Uterus (tissue), 2 donors: ENCODE results near the gene NT5DC3.

ENCODE experiments used
- POLR2A ChIP-seq, 2 donors: fragments of 450-650 bp; IDR thresholded peaks; one replicate each; pipeline ENCODE4 v1.6.1; 2016; ENCODE audit warnings: antibody characterized with exemption in 2 of 2, mild to moderate bottlenecking in 1 of 2, moderate library complexity in 1 of 2
- TF ChIP-seq, protein P1 (sequence below), 4 experiments: fragments of 200-600 bp in 2 of 4; fragments of 450-650 bp in 2 of 4; sonication (generic) in 2 of 4; IDR thresholded peaks; one replicate each; pipeline ENCODE4 v1.5.1; 2016 to 2019; ENCODE audit warnings: antibody characterized with exemption in 4 of 4, mild to moderate bottlenecking in 2 of 4, moderate library complexity in 1 of 4

DNA sequence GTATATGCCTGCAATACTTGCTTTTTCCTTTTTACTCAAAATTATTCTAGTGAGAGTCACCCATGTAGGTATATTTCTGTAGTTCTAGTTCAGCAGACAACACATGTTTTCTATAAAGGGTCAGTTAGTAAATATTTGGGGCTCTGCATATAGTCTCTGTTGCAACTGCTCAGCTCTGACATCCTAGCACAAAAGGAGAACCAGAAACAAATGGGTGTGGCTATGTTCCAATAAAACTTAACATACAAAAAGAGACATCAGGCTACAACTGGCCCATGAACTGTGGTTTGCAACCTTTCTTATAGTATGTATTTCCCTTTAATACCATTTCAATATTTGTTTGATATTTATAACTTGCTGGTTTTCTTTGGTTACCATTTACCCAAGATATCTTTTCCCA lies 11.9 kb downstream of the NT5DC3 start:
- TF ChIP-seq, protein P1, sequence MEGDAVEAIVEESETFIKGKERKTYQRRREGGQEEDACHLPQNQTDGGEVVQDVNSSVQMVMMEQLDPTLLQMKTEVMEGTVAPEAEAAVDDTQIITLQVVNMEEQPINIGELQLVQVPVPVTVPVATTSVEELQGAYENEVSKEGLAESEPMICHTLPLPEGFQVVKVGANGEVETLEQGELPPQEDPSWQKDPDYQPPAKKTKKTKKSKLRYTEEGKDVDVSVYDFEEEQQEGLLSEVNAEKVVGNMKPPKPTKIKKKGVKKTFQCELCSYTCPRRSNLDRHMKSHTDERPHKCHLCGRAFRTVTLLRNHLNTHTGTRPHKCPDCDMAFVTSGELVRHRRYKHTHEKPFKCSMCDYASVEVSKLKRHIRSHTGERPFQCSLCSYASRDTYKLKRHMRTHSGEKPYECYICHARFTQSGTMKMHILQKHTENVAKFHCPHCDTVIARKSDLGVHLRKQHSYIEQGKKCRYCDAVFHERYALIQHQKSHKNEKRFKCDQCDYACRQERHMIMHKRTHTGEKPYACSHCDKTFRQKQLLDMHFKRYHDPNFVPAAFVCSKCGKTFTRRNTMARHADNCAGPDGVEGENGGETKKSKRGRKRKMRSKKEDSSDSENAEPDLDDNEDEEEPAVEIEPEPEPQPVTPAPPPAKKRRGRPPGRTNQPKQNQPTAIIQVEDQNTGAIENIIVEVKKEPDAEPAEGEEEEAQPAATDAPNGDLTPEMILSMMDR (IDR thresholded peaks at IDR 0.05): no peak
- TF ChIP-seq POLR2A (IDR thresholded peaks at IDR 0.05): no peak
